Sigmoid colon (tissue), 3 donors: ENCODE measurements around the gene SLC16A7.

Experiments
- CTCF ChIP-seq, 4 experiments: fragments of 450-650 bp in 3 of 4; fragments of 200-600 bp in 1 of 4; IDR thresholded peaks; one replicate each; pipeline ENCODE4 v1.5.1; 2016 to 2019; ENCODE audit warnings: antibody characterized with exemption in 4 of 4, mild to moderate bottlenecking in 3 of 4, moderate library complexity in 2 of 4
- POLR2A ChIP-seq, 2 donors: fragments of 450-650 bp; IDR thresholded peaks; one replicate each; pipeline ENCODE4 v1.6.1; 2016; ENCODE audit warnings: antibody characterized with exemption in 2 of 2, mild to moderate bottlenecking in 2 of 2, moderate library complexity in 2 of 2

GRCh38 chr12:59736786-59737185 lies 141.0 kb downstream of the SLC16A7 start:
- TF ChIP-seq POLR2A (IDR thresholded peaks at IDR 0.05) (no peak), CTCF (IDR thresholded peaks at IDR 0.05) (no peak)
